Measurements from ENCODE around the gene ROBO2. TPM values are rescaled to one million over a fixed set of nuclear protein-coding genes. Genes with fewer than 3 reads are reported as not detected.

ROBO2 gene
- total and polyA plus RNA-seq, 10 of the 15 experiments (the other 5 are each of a cell fraction or from before 2014, with no cell fraction given), result 0.22 to 2.5 (median 0.81) TPM

DNA sequence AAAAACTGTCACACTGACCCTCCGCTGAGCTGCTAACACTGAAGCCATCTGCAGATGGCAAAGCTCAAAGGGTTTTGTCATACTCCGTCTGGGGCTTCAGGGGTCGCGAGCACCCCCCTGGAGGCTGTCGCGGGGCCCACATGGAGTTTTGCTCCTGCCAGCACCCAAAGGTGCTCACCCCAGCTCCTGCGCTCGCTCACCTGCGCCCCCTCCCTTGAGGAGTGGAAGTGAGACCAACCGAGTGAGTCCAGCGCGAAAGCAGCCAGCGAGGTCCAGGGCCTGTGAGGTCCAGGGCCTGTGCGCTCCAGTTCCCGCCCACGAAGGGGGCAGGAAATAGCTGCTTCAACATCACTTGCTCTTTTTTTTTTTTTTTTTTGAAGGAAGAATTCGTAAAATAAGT lies 208.5 kb downstream of the ROBO2 start:
- H3K4me3 ChIP-seq, result no peak overlapping the region
- ChIA-PET CTCF (interaction anchor here (0.5 to 0.7 kb wide), 2 partner anchors 18 to 221 kb away, joined by 3 read pairs; no protein-coding TSS in a partner anchor), POLR2A (interaction anchor here (0.6 kb wide), 1 partner anchor 1232 kb away, joined by 3 read pairs; no protein-coding TSS in a partner anchor), SMC1A (ENCODE audit: uncharacterized antibody, unreplicated experiment) (no interaction called here), RAD21 (ENCODE audit: unreplicated experiment) (no interaction called here)
- H3K4me2 ChIP-seq (ENCODE audit: control insufficient read depth, insufficient read depth), result no peak overlapping the region
- no peaks in the 10 kb centered on the region for H3K9me3 ChIP-seq (replicated peaks; ENCODE audit: control insufficient read depth, insufficient read depth, low read length)
- TF ChIP-seq PML (IDR thresholded peaks at IDR 0.05; ENCODE audit: low read length) (no peak), IRF3 (IDR thresholded peaks at IDR 0.05) (no peak), USF2 (IDR thresholded peaks at IDR 0.05; ENCODE audit: borderline replicate concordance, low read depth, low read length) (no peak), SKIL (IDR thresholded peaks at IDR 0.05; ENCODE audit: low read depth, poor library complexity, severe bottlenecking) (no peak), ZNF384 (IDR thresholded peaks at IDR 0.05; ENCODE audit: borderline replicate concordance, low read depth, low read length) (no peak), RELA (IDR thresholded peaks at IDR 0.05; ENCODE audit: borderline replicate concordance, partially characterized antibody) (no peak), SMC3 (IDR thresholded peaks at IDR 0.05; ENCODE audit: borderline replicate concordance, low read length) (no peak)
- no peak overlapping the region for H3K9ac ChIP-seq (ENCODE audit: control insufficient read depth, insufficient read depth, low read length)
- no peak overlapping the region for H2AFZ ChIP-seq (ENCODE audit: control insufficient read depth, low read depth, low read length)
- H3K79me2 ChIP-seq (ENCODE audit: control insufficient read depth, insufficient read depth, low read length), result no peaks in the 10 kb centered on the region
- BruUV-seq (replicated peaks), result no TSS peak
- H4K20me1 ChIP-seq (ENCODE audit: control insufficient read depth, insufficient read depth), result no peaks in the 10 kb centered on the region
- no peaks in the 10 kb centered on the region for H3K27me3 ChIP-seq (replicated peaks in 1 of 2; ENCODE audit: control insufficient read depth in 2 of 2, insufficient read depth in 2 of 2, low read length in 1 of 2)
- no peak overlapping the region for H3K27ac ChIP-seq (ENCODE audit: control insufficient read depth, insufficient read depth)
- intact Hi-C loops (cut with micrococcal nuclease; ENCODE audit: unreplicated experiment) (no loop called here), in situ Hi-C loops (cut with MboI) (no loop called here)
- H3K36me3 ChIP-seq (ENCODE audit: control insufficient read depth in 2 of 2, insufficient read depth in 2 of 2, low read length in 1 of 2), result no peaks in the 10 kb centered on the region
- FAIRE-seq, result no peak
- 74% methylated on average over 11 of the region's 17 CpGs for WGBS (ENCODE audit: insufficient coverage, insufficient replicate concordance, low lambda C conversion rate, missing lambda C conversion rate)
- ATAC-seq, result no peak
- no peaks in the 10 kb centered on the region for H3K4me1 ChIP-seq (ENCODE audit: control insufficient read depth, insufficient read depth, low read length)
- no peak for DNase-seq (ENCODE audit: low read depth, low spot score)

All from GM12878 (cell line).